ENCODE results near the gene GOPC.
"Not testable (repeated sequence)": the region's sequence is repeated elsewhere in the genome, so short reads cannot be mapped to it uniquely, and the experiment has no call there.

GOPC gene

GRCh38 chr6:117547688-117548621, 54.4 kb downstream of the GOPC start:
- peak in 5 of 6 experiments; percentile 14 to 49 (median 43) for DNase-seq

- no peak for DNase-seq
Measured at GRCh38 chr6:117546674-117547073, 55.6 kb downstream of the GOPC start.

- no peak for DNase-seq
Measured at GRCh38 chr6:117545161-117545595, 57.1 kb downstream of the GOPC start.

GRCh38 chr6:117544716-117545115, 57.6 kb downstream of the GOPC start:
- DNase-seq: no peak

- no peak for DNase-seq
Measured at GRCh38 chr6:117542493-117542892, 59.8 kb downstream of the GOPC start.

- DNase-seq: no peak
Measured at GRCh38 chr6:117540670-117541069, 61.6 kb downstream of the GOPC start.

GRCh38 chr6:117538615-117539014, 63.7 kb downstream of the GOPC start:
- no peak for DNase-seq

GRCh38 chr6:117536317-117536716, 66.0 kb downstream of the GOPC start:
- no peak for DNase-seq

- no peak for DNase-seq
Measured at GRCh38 chr6:117534974-117535373, 67.3 kb downstream of the GOPC start.

GRCh38 chr6:117533775-117534174, 68.5 kb downstream of the GOPC start:
- DNase-seq: no peak

- DNase-seq: no peak
Measured at GRCh38 chr6:117531809-117532725, 70.2 kb downstream of the GOPC start.

GRCh38 chr6:117531346-117531745, 71.0 kb downstream of the GOPC start:
- DNase-seq: no peak

- DNase-seq: no peak
Measured at GRCh38 chr6:117530467-117531242, 71.7 kb downstream of the GOPC start.

- no peak for DNase-seq
Measured at GRCh38 chr6:117525607-117526006, 76.7 kb downstream of the GOPC start.

GRCh38 chr6:117521791-117522502, 80.4 kb downstream of the GOPC start:
- DNase-seq: no peak

GRCh38 chr6:117520603-117521395, 81.5 kb downstream of the GOPC start:
- DNase-seq: no peak

- DNase-seq: no peak
Measured at GRCh38 chr6:117518870-117519269, 83.4 kb downstream of the GOPC start.

- DNase-seq: not testable (repeated sequence)
Measured at GRCh38 chr6:117517995-117518394, 84.3 kb downstream of the GOPC start.

- DNase-seq: no peak
Measured at GRCh38 chr6:117515326-117515725, 87.0 kb downstream of the GOPC start.

- DNase-seq: no peak
Measured at GRCh38 chr6:117514655-117515054, 87.7 kb downstream of the GOPC start.

- no peak for DNase-seq
Measured at GRCh38 chr6:117513778-117514365, 88.4 kb downstream of the GOPC start.

Data from stimulated activated naive CD4-positive, alpha-beta T cell (primary cell).